HepG2 (cell line): ENCODE data around the gene KIAA1755.

Source experiments
- BORCS8-MEF2B ChIP-seq: sonication (generic); formaldehyde crosslinking; IDR thresholded peaks from 2 replicates; pipeline ENCODE4 v1.8.0; 2022; ENCODE audit warnings: mild to moderate bottlenecking, missing genetic modification reagents
- POLR2A ChIP-seq, 2 experiments: IDR thresholded peaks; 2 replicates each; pipeline ENCODE4 v1.6.1; 2011; ENCODE audit warnings: low read depth in 2 of 2, low read length in 2 of 2, mild to moderate bottlenecking in 1 of 2, moderate library complexity in 1 of 2; ENCODE audit not compliant: insufficient read depth in 1 of 2
- REPIN1 ChIP-seq: sonication (generic); formaldehyde crosslinking; IDR thresholded peaks from 2 replicates; pipeline ENCODE4 v1.8.0; 2022; ENCODE audit warnings: missing genetic modification reagents, low read depth, mild to moderate bottlenecking, borderline replicate concordance
- TAF1 ChIP-seq: sonication (generic); formaldehyde crosslinking; IDR thresholded peaks from 2 replicates; pipeline ENCODE4 v1.4.0; 2020; ENCODE audit warnings: missing genetic modification reagents
- TF ChIP-seq, protein P1 (sequence below): sonication (generic); formaldehyde crosslinking; IDR thresholded peaks from 2 replicates; pipeline ENCODE4 v1.5.0; 2020; ENCODE audit warnings: missing genetic modification reagents

DNA sequence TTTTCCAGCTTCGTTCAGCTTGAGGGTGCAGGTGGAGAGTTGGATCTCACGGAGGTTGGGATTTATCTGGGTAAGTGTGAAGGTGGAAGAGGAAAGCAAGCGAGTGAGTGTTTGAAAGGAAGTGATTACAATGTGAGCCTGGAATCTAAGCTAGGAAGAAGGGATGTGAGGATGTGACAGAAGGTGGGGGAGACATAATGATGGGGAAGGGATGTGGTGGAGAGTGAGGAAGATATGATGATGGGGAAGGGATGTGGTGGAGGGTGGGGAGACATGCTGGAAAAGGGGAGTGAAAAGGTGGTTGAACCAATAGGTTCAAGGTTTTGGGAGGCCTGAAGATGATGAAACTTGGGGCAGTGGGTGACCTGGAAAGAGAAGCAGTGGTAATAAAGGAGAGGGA is 23.2 kb downstream of the KIAA1755 start:
- no peak for TF ChIP-seq REPIN1 (CRISPR knock-in tag)
- TF ChIP-seq BORCS8-MEF2B (CRISPR knock-in tag) = no peak
- TF ChIP-seq POLR2A (IDR thresholded peaks at IDR 0.05; ENCODE audit: insufficient read depth in 1 of 2, low read depth in 2 of 2, low read length in 2 of 2) = no peak
- TF ChIP-seq TAF1 = no peak
- TF ChIP-seq, protein P1, sequence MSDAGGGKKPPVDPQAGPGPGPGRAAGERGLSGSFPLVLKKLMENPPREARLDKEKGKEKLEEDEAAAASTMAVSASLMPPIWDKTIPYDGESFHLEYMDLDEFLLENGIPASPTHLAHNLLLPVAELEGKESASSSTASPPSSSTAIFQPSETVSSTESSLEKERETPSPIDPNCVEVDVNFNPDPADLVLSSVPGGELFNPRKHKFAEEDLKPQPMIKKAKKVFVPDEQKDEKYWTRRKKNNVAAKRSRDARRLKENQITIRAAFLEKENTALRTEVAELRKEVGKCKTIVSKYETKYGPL (CRISPR knock-in tag) = no peak
